Glomerular endothelial cell (primary cell): ENCODE data around the gene CYBB. TPM values are rescaled to one million over a fixed set of nuclear protein-coding genes. Genes with fewer than 3 reads are reported as not detected.
A peak's percentile ranks its signal among the peaks of the same experiment; 100 is the strongest.
"Not testable (repeated sequence)": the region's sequence is repeated elsewhere in the genome, so short reads cannot be mapped to it uniquely, and the experiment has no call there.

ENCODE experiments used
- DNase-seq: peaks from one replicate; pipeline ENCODE4 v3.0.0-alpha.2; 2011; ENCODE audit warnings: low read depth, low spot score; ENCODE audit errors: extremely low read depth
- total RNA-seq: library from RNA; depleted of rRNA; stranded (reverse); fragments of >200 nt; gene quantifications from 2 replicates; pipeline ENCODE4 v1.2.3, GENCODE V29; 2015

CYBB gene
- not detected in 2 replicates for total RNA-seq

GRCh38 chrX:37779857-37780256, at the start of gene CYBB:
Gene CYBB (plus strand): TSS chrX:37780059. CDS start chrX:37780078, 19 bp downstream.
- DNase-seq, result no peak

GRCh38 chrX:37745354-37745753, 34.5 kb upstream of the CYBB start:
- peak; percentile 14 for DNase-seq

GRCh38 chrX:37745835-37746217, 34.0 kb upstream of the CYBB start:
- no peak for DNase-seq

- no peak for DNase-seq
These were observed 33.5 kb upstream of the CYBB start for GRCh38 chrX:37746218-37746941.

GRCh38 chrX:37746951-37747350, 32.9 kb upstream of the CYBB start:
- DNase-seq, result no peak

- DNase-seq, result no peak
These were observed 27.6 kb upstream of the CYBB start for GRCh38 chrX:37752281-37752680.

GRCh38 chrX:37752936-37753335, 26.9 kb upstream of the CYBB start:
- no peak for DNase-seq

- DNase-seq, result no peak
These were observed 26.5 kb upstream of the CYBB start for GRCh38 chrX:37753384-37753783.

GRCh38 chrX:37754516-37754915, 25.3 kb upstream of the CYBB start:
- no peak for DNase-seq

GRCh38 chrX:37755025-37755424, 24.8 kb upstream of the CYBB start:
- DNase-seq, result no peak

- DNase-seq, result no peak
These were observed 22.8 kb upstream of the CYBB start for GRCh38 chrX:37757082-37757481.

- DNase-seq, result no peak
These were observed 20.5 kb upstream of the CYBB start for GRCh38 chrX:37759351-37759750.

- no peak for DNase-seq
These were observed 19.9 kb upstream of the CYBB start for GRCh38 chrX:37759878-37760418.

- DNase-seq, result no peak
These were observed 16.5 kb upstream of the CYBB start for GRCh38 chrX:37763400-37763799.

- no peak for DNase-seq
These were observed 14.4 kb upstream of the CYBB start for GRCh38 chrX:37765507-37765906.

GRCh38 chrX:37767430-37767829, 12.4 kb upstream of the CYBB start:
- no peak for DNase-seq

GRCh38 chrX:37768866-37769265, 11.0 kb upstream of the CYBB start:
- not testable (repeated sequence) for DNase-seq

GRCh38 chrX:37776283-37776986, 3.4 kb upstream of the CYBB start:
- no peak for DNase-seq

- no peak for DNase-seq
These were observed 2.9 kb upstream of the CYBB start for GRCh38 chrX:37776987-37777325.

- no peak for DNase-seq
These were observed 1.2 kb downstream of the CYBB start for GRCh38 chrX:37781081-37781480.

- DNase-seq, result no peak
These were observed 2.0 kb downstream of the CYBB start for GRCh38 chrX:37781814-37782213.

- no peak for DNase-seq
These were observed 2.5 kb downstream of the CYBB start for GRCh38 chrX:37782359-37782758.
